Tibial nerve (tissue), 4 donors: ENCODE measurements around the gene RNF123. TPM values are rescaled to one million over a fixed set of nuclear protein-coding genes. Genes with fewer than 3 reads are reported as not detected.
"Not testable (repeated sequence)": the region's sequence is repeated elsewhere in the genome, so short reads cannot be mapped to it uniquely, and the experiment has no call there.

Source experiments
- DNase-seq, 2 donors: peaks; one replicate each; pipeline ENCODE4 v3.0.0-alpha.2; 2019; ENCODE audit warnings: low spot score in 2 of 2
- H3K27ac ChIP-seq, 4 donors: fragments of 200-600 bp; sonication (generic) in 3 of 4; one replicate each; pipeline ENCODE4 v1.5.1; 2017 to 2019; ENCODE audit warnings: mild to moderate bottlenecking in 1 of 4
- H3K27me3 ChIP-seq, 2 donors: fragments of 200-600 bp; sonication (generic) in 1 of 2; one replicate each; pipeline versions ENCODE4 v1.5.1 to v1.6.0; 2017 to 2019
- H3K36me3 ChIP-seq, 3 donors: fragments of 200-600 bp; sonication (generic); one replicate each; pipeline ENCODE4 v1.5.1; 2018 to 2019
- H3K4me1 ChIP-seq, 4 donors: fragments of 200-600 bp; sonication (generic) in 3 of 4; one replicate each; pipeline ENCODE4 v1.5.1; 2017 to 2019
- H3K4me3 ChIP-seq, 4 donors: fragments of 200-600 bp; sonication (generic) in 3 of 4; one replicate each; pipeline ENCODE4 v1.5.1; 2017 to 2019; ENCODE audit warnings: mild to moderate bottlenecking in 1 of 4, moderate library complexity in 1 of 4
- H3K9me3 ChIP-seq, 4 donors: fragments of 200-600 bp; sonication (generic) in 3 of 4; one replicate each; pipeline ENCODE4 v1.5.1; 2017 to 2019
- CTCF ChIP-seq, 5 experiments: fragments of 200-600 bp in 3 of 5; fragments of 450-650 bp in 2 of 5; sonication (generic) in 3 of 5; IDR thresholded peaks; one replicate each; pipeline ENCODE4 v1.5.1; 2016 to 2019; ENCODE audit warnings: antibody characterized with exemption in 5 of 5, mild to moderate bottlenecking in 3 of 5, moderate library complexity in 2 of 5
- EP300 ChIP-seq, 2 donors: sonication (generic); formaldehyde crosslinking; IDR thresholded peaks; one replicate each; pipeline ENCODE4 v1.6.1; 2017; ENCODE audit warnings: antibody characterized with exemption in 2 of 2, mild to moderate bottlenecking in 1 of 2
- POLR2A ChIP-seq, 2 donors: fragments of 450-650 bp; IDR thresholded peaks; one replicate each; pipeline ENCODE4 v1.6.1; 2017; ENCODE audit warnings: antibody characterized with exemption in 2 of 2, mild to moderate bottlenecking in 2 of 2, moderate library complexity in 2 of 2
- WGBS, 2 donors: methylation state at CpG; one replicate each; pipeline ENCODE4 v1.1.5; 2018; 5-methylcytosine and 5-hydroxymethylcytosine counted together
- total RNA-seq, 4 donors: library from RNA; depleted of rRNA; stranded (reverse); fragments of >200 nt; gene quantifications; one replicate each; pipeline ENCODE4 v1.1.0, GENCODE V29; 2016

The RNF123 gene
- total RNA-seq, 4 donors from 2014 or later, result 32.9 to 64.7 (median 39.1) TPM

GRCh38 chr3:49738067-49738713 lies 48.8 kb downstream of the RNF123 start:
- no peaks in the 10 kb centered on the region for H3K27me3 ChIP-seq
- H3K4me3 ChIP-seq, result no peak overlapping the region
- H3K27ac ChIP-seq, result no peak overlapping the region
- H3K9me3 ChIP-seq, result no peaks in the 10 kb centered on the region
- 96% methylated on average over 11 of the region's 11 CpGs for whole genome bisulfite sequencing, 2 donors
- no peak for DNase-seq
- peaks cover 0 to 15% (median 0%) of the 10 kb centered on the region in 4 donors for H3K4me1 ChIP-seq
- TF ChIP-seq POLR2A (IDR thresholded peaks at IDR 0.05) (no peak), EP300 (IDR thresholded peaks at IDR 0.05) (no peak)
- H3K36me3 ChIP-seq, result peaks cover 0 to 59% (median 8%) of the 10 kb centered on the region in 3 donors

- H3K4me3 ChIP-seq, result no peak overlapping the region
- H3K9me3 ChIP-seq, result no peaks in the 10 kb centered on the region
- no peaks in the 10 kb centered on the region for H3K27me3 ChIP-seq
- DNase-seq, result no peak
- H3K27ac ChIP-seq, result no peak overlapping the region
- H3K4me1 ChIP-seq, result peaks cover 0 to 5% (median 0%) of the 10 kb centered on the region in 4 donors
- H3K36me3 ChIP-seq, result peaks cover 0 to 58% (median 8%) of the 10 kb centered on the region in 3 donors
- no peak for TF ChIP-seq CTCF (IDR thresholded peaks at IDR 0.05)
- TF ChIP-seq EP300 (IDR thresholded peaks at IDR 0.05), result no peak
- TF ChIP-seq POLR2A (IDR thresholded peaks at IDR 0.05), result no peak
These were observed 51.1 kb downstream of the RNF123 start for GRCh38 chr3:49740427-49740826.

- H3K27me3 ChIP-seq, result no peaks in the 10 kb centered on the region
- peaks cover 0 to 50% (median 6%) of the 10 kb centered on the region in 3 donors for H3K36me3 ChIP-seq
- peaks cover 0 to 31% (median 0%) of the 10 kb centered on the region in 4 donors for H3K4me1 ChIP-seq
- H3K4me3 ChIP-seq, result no peak overlapping the region
- no peak overlapping the region for H3K27ac ChIP-seq
- WGBS, 2 donors, result 77 to 91% methylated on average over 2 of the region's 2 CpGs
- TF ChIP-seq EP300 (IDR thresholded peaks at IDR 0.05) (no peak), CTCF (IDR thresholded peaks at IDR 0.05) (no peak), POLR2A (IDR thresholded peaks at IDR 0.05) (no peak)
- no peak for DNase-seq
- no peaks in the 10 kb centered on the region for H3K9me3 ChIP-seq
These were observed 56.6 kb downstream of the RNF123 start for GRCh38 chr3:49745986-49746385.

- no peaks in the 10 kb centered on the region for H3K9me3 ChIP-seq
- WGBS, 2 donors, result 74 to 75% methylated on average over 10 to 13 of the region's 13 CpGs
- H3K4me3 ChIP-seq, result no peak overlapping the region
- H3K27me3 ChIP-seq, result no peaks in the 10 kb centered on the region
- peaks cover 0 to 40% (median 6%) of the 10 kb centered on the region in 3 donors for H3K36me3 ChIP-seq
- H3K27ac ChIP-seq, result no peak overlapping the region
- TF ChIP-seq POLR2A (IDR thresholded peaks at IDR 0.05) (no peak), EP300 (IDR thresholded peaks at IDR 0.05) (no peak), CTCF (IDR thresholded peaks at IDR 0.05) (no peak)
- no peak for DNase-seq
- H3K4me1 ChIP-seq, result peaks cover 0 to 45% (median 2%) of the 10 kb centered on the region in 4 donors
These were observed 58.6 kb downstream of the RNF123 start for GRCh38 chr3:49747792-49748480.

GRCh38 chr3:49748874-49749273 lies 59.5 kb downstream of the RNF123 start:
- not testable (repeated sequence) for H3K9me3 ChIP-seq, DNase-seq, H3K27me3 ChIP-seq, H3K27ac ChIP-seq, H3K4me3 ChIP-seq
- Histone ChIP-seq H3K36me3 (peaks cover 0 to 33% (median 6%) of the 10 kb centered on the region in 3 donors), H3K4me1 (peaks cover 0 to 54% (median 6%) of the 10 kb centered on the region in 4 donors)
- WGBS, 2 donors, result 82 to 91% methylated on average over 5 of the region's 5 CpGs

GRCh38 chr3:49750056-49750455 lies 60.7 kb downstream of the RNF123 start:
- no peak for DNase-seq
- WGBS, 2 donors, result 84 to 86% methylated on average over 4 of the region's 4 CpGs
- no peak for TF ChIP-seq EP300 (IDR thresholded peaks at IDR 0.05)
- TF ChIP-seq POLR2A (IDR thresholded peaks at IDR 0.05), result no peak
- TF ChIP-seq CTCF (IDR thresholded peaks at IDR 0.05), result no peak
- peaks cover 0 to 29% (median 6%) of the 10 kb centered on the region in 3 donors for H3K36me3 ChIP-seq
- no peaks in the 10 kb centered on the region for H3K27me3 ChIP-seq
- H3K4me1 ChIP-seq, result peaks cover 0 to 59% (median 9%) of the 10 kb centered on the region in 4 donors
- no peak overlapping the region for H3K27ac ChIP-seq
- H3K9me3 ChIP-seq, result no peaks in the 10 kb centered on the region
- no peak overlapping the region for H3K4me3 ChIP-seq
